ENCODE results near the gene LHPP. TPM values are rescaled to one million over a fixed set of nuclear protein-coding genes. Genes with fewer than 3 reads are reported as not detected.

Gene LHPP
- polyA plus RNA-seq, 5 donors: 11.4 to 17.7 (median 13.0) TPM

DNA sequence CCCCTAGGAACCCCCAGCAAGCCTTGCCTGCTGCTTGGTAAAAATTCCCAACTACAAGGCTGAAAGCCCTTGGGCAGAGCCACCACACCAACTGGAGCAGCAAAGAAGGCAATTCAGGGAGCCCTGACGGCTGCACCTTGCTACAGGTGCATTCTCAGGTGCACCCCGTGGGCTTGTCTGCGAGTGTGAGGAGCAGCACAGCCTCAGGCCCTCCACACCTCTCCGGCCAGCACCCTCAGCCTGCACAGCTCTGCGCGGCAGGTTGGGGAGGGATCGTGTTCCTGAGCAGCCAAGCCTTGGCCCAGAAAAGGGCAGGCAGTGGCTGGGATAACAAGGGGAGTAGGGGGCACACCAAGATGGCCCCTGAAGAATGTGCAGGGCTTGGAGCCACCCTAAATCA lies 178.4 kb downstream of the LHPP start:
- no peak for DNase-seq

- no peak for DNase-seq
These were observed 179.1 kb downstream of the LHPP start for GRCh38 chr10:124640538-124641231.

DNA sequence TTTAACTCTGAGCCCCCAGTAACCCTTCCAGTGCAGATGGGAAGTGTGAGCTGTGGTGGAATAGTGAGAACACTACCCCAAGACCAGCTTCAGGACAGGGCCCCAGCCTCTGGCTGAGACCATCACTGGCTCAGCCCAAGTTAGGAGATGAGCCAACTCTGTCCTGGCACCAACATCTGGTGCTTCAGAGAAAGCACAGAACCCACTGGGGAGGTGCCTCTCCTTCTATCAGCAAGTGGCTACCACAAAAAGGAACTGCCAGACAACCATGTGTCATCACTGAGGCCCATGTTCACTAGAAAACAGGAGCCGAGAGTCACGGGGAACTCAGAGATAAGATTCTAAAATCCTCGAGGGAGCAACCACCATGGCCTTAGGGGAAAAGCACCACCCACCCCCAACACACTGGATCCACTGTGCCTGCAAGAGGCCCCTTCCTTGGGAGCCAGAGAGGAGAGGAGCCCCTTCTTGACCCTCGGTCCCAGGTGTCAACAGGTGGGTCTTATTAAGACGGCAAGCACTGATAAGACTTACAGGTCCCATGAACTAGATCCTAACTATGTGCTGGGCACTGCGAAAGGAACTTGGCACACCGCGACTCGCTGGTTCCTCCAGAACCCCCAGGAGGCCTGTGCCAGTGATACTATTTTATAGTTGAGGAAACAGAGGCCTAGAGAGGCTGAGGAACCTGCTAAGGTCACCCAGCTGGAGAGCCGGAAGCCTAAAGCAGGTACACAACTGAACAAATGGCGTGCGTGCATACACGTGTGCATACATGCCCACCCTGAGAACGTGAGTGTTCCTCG lies 179.9 kb downstream of the LHPP start:
- no peak for DNase-seq

DNA sequence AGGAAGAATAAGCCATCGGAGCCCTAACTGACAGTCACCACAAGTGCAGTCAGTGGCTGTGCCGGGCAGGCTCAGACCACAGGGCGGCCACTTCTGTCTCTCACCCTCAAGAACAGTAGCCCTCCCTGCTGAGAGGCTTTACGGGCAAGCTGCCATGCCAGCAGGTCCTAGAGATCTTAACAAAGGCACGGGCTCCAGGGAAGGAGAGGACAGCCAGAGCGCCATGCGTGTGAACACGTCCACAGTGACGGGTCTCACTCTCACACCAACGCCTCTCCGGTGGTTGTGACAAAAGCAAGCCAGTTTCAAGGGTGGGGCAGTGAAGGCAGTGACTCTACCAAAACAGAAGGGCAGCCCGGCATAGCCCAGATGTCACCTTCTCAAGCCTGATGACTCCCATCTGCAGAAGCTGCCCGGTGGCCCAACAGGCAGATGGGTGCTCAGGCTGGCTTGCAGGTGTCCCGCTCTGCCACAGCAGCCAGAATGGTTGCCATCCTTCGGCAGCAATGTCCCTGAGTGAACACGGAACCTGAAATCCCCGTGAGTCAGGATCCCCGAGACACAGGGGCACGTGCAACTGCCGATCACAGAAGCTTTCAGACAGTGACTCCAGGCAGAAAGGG lies 180.6 kb downstream of the LHPP start:
- no peak for DNase-seq

DNA sequence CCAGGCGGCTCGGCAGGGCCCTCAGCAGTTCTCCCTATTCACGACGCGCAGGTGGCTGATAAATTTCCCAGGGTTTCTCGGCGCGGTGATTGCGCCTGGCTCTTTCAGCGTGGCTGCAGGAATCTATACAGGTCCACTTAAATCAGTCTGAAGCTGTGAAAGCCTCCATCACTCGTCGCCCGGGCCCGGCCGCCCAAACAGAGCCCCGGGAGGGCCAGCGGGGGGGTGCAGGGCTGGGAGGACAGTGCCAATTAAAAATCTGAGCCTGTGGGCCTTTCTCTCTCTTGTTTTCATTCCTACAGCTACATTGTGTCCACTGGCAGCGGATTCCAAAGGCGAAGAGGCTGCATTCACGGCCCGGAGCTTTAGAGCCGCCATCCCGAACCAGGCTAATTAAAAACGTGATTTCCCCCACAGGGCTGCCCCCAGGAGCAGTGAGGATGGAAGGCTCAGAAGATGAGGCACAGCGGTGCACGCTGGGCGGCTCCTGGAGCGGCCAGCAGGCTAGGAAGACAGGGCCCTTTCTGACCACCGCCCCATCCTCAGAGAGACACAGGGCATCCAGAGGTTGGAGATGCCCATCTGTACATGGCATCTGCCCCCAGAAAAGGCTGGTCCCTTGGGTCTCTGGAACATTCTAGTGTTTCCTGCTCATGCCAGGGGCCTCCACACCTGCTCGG lies 181.8 kb downstream of the LHPP start:
- no peak for DNase-seq

DNA sequence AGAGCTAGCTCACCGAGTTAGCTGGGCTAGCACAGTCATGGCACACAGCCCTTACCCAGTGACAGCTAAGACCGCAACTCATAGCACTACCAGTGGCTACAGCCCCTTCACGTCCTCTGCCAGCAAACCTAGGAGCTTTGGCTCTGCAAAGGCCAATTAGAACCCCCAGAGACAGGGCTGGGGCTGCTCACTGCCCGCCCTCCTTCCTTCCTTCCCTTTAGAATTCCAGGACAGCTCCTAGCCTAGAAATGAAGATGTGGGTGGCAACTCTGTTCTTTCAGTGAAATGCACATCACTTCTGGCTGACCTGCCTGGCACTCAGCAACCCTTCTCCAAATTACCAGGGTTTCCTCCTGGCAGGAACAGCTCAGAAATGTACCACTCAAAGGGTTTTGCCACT lies 182.6 kb downstream of the LHPP start:
- no peak for DNase-seq

DNA sequence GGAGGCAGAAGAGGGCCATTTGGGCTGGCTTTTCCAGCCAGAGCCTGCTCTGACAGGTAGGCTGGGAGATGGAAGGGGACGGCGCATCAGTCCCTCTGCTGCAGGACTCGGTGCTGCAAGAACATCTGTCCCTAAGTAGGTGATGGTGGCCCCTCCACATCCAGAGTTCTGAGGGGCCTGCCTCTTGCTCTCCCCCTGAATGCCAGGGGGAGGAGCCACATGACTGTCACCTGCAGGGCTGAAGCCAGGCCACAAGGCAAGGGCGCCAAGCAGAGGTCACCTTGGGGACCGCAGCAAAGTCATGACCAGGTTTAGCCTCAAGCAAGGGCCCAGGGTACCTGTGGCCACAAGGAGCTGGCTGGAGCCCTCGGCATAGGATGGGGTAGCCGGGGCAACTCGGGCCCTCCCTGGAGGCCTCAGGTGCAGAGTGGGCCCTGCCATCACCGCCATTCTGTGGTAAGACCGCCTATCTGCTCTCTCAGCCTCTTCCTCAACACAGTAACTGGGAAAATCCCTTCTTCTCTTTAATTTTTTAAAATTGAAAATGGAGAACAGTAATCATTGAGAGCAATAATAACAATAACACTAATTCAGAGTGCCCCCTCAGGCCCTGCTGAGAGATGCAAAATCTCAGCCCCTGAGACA lies 183.3 kb downstream of the LHPP start:
- DNase-seq: no peak

DNA sequence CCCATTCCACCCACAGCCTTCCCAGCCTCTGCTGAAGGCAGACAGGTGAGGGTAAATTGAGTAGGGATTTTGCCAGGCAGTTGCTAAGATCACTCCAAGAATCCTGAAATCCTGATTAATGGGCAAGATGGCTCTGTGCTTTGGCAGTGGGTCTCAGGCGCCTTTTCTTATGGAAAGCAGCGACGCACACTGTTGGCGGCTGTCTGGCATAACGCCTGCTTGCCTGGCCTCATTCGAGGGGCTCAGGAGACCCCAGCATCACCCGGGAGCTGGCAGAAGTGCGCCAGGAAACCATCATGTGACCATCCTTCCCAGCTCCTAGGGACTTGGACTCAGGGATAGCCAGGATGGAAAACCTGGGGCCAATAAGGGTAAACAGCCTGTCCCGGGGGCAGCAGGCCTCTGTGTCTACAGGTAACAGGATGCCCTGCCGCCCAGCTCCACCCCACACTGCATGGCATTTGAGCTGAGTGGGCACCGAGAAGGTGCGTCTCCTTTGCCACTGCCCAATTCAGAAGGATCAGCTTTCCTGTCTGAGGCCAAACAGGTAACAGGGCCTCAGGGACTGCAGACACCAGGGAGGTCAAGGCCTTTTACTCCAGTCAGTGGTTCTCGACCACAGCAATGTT lies 184.0 kb downstream of the LHPP start:
- DNase-seq: no peak

DNA sequence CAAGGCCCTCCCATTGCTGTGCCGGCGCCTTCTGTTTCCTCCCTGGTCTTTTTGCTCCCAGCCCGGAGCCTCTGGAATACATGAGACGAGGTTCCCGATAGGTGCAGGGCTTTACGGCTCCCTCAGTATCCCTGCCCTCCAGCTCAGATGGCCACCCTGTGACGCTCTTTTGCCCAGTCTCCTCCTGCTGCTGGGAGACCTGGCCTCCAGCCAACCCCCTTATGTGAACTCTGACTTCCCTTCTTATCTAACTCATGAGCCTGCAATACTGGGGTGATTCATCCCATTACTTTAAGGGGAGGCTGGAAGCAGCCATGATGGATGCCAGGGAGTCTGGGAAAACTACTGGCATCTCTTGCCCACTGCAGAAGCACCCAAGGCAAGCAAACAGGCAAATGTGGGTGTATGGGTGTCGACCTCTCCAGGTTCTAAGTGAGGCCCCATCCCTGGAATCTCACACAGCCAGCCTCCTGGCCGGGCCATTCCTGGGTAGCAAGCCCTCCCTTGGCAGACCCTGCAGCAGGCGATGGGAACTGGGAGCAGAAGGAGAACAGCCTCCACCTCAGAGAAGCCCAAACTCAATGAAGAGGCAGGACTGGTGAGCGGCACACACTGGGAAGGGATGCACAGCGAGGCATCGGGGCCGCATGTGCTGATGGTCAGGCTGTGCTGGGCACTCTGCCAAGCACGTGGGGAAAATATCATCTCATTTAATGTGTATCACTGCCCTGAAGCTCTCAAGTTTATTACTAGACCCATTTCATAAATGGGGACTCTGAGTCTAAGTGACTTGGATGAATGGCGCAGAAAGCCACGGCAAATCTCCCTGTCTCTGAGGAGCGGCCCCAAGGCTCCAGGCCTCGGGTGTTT lies 185.1 kb downstream of the LHPP start:
- no peak for DNase-seq

- no peak for DNase-seq
These were observed 186.0 kb downstream of the LHPP start for GRCh38 chr10:124647421-124648130.

DNA sequence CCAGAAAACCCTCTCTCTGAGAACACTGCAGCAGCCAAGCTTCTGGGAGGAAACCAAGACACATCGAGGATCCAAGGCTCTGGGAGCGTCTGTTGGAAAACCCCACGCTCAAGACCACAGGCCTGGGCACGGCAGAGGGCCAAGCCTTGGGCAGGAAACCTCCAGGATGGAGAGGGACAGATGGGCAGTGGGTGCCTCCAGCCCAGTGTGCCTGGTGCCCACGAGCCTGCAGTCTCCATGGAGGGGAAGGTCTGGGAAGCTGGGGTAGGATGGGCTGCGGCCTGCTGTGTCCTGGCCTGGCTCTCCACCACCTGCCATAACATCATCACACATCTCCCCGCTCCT lies 186.5 kb downstream of the LHPP start:
- DNase-seq: no peak

DNA sequence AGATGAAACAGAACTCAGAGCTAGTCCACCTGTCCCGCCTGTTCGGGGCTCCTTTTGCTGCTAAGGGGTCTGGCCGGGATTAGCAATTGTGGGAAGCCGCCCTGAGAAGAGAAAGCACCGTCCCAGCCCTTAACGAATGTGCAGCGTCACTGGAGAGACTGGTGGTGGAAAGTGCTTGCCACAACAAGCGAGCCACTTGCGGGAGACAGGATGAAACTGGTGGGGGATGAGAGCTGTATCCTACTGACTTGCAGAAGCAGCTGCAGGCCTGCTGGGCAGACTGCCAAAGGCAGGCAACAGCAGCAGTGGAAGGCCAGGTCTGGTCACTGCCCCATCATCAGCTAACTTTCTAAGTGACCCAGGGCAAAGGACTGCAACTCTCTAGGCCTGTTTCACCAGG lies 187.1 kb downstream of the LHPP start:
- DNase-seq: peak; percentile 68 to 70

DNA sequence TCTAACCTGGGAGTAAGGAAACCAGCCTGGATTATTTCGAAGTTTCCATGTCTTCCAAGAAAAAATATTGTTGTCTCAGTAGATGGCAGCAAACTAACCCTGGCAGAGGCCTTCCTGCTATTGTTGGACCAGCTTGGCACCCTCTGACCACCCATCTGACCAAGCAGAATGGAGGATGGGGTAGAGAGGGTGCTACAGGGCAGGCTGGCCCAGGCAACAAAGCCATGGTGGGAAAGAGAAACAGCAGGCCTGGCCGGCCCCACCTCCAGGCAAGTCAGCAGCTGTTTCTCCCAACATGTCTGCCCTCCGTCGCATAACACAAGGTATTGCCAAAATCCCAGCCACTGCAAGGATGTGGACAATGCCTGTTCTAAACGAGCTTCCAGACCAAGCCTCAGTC lies 187.6 kb downstream of the LHPP start:
- DNase-seq: peak in 1 of 2 donors; percentile 57

GRCh38 chr10:124650263-124650662 lies 188.6 kb downstream of the LHPP start:
- no peak for DNase-seq

GRCh38 chr10:124650820-124651401 lies 189.3 kb downstream of the LHPP start:
- no peak for DNase-seq

GRCh38 chr10:124651402-124651891 lies 189.8 kb downstream of the LHPP start:
- no peak for DNase-seq

GRCh38 chr10:124652200-124652599 lies 190.6 kb downstream of the LHPP start:
- DNase-seq: no peak

DNA sequence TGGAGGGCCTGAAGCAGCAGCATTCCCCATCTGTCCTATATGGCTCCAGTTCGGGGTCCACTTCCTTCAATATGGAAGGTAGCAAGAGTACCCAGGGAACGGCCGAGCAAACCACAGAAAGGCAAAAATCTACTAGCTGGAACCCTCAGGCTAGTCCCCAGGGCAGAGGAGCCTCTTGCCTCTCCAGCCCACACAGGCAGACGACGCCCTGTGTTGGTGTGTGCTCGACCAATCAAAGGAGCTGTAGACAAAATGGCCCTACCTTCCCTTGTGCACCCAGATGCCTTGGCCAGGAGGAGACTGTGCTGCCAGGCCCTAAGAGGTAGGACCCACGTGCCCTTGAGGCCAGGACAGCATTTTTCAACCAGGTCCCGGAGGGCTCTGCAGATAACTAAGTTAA lies 191.1 kb downstream of the LHPP start:
- no peak for DNase-seq

DNA sequence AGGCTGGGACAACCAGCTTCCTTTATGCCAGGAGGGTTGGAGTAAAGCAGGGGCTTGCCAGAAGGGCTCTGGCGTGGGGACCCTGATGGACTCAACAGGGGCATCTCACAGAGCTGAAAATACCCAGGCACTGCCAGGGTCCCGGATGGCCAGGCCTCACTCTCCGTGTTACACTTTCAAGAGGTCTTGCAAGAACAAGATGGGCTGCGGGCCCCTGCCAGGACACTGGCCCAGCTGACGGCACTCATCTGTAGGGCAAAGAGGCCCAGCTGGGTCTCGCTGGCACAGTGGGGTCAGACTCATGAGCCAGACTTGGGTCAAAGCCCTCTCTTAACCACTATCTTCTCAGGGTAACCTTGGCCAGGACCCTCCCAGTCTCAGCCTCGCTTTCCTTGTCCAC lies 191.7 kb downstream of the LHPP start:
- DNase-seq: no peak
